HG03378 (cell line): ENCODE results near the gene C17orf114.
A peak's percentile ranks its signal among the peaks of the same experiment; 100 is the strongest.

ENCODE experiments used
- ATAC-seq: cut with Tn5 transposase; IDR thresholded peaks from one replicate; pipeline ENCODE4 v1.9.1; 2021; ENCODE audit warnings: mild to moderate bottlenecking, moderate library complexity; ENCODE audit not compliant: unreplicated experiment

The C17orf114 gene

GRCh38 chr17:4823373-4824089 is 21.4 kb upstream of the C17orf114 start:
- ATAC-seq = no peak

DNA sequence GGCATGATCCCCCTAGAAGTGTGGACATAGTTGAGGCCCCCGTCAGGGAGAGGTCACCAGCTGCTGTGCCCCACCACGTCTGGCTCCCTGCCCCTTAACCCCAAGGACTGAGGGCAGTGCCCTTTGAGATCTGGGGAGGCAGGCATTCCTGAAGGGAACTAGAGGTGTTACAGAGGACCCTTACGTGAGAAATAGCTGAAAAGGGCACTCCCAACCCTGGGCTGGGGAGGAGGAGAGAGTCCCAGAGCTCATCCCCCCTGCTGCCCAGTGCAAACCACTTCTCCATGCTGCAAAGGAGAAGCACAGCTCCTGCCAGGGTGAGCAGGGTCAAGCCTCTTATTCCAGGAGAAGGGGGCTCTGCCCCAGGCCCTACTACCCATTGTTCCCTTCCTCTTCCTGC is 20.7 kb upstream of the C17orf114 start:
- ATAC-seq = no peak

DNA sequence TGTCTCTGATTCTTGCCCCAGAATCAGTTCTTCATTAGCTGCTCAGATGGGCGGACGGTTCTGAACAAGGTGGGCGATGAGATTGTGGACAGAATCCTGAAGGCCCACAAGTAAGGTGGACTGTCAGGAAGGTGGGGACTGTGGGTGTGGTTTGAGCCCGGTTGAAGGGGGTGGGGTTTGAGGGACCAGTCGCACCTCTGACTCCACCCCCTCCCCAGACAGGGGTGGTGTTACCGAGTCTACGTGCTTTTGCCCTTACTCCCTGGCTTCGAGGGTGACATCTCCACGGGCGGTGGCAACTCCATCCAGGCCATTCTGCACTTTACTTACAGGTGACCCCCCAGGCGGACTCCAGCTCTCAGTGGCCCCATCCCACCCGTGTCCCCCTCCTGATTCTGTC is 16.1 kb upstream of the C17orf114 start:
- no peak for ATAC-seq

- no peak for ATAC-seq
Measured at GRCh38 chr17:4816826-4817225, 14.7 kb upstream of the C17orf114 start.

DNA sequence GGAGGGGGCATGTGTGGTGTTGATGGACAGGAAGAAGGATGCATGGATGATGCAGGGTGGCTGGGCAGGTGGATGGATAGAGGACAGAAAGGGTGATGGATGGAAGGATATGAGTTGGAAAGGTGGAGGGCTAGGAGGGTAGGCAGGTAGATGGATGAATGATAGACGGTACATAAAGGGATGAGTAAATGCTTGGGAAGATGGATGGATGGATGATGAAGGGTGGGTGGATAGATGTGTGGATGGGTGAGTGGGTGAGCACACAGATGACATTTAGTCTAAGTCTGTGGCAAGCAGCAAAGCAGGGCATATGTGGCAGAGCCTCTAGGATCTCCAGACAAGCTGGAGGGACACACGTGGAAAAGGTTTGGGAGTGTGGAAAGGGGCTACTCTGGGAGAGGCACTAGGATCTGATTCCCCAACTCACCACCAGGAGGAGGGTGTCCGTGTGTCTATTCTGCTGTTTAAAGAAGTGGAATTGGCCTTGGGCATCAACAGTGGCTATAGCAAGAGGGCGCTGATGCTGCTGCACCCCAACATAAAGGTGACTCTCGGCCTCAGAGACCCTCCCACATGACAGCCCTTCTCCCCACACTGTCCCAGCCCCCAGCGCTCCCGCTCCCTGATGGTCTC is 13.0 kb upstream of the C17orf114 start:
- no peak for ATAC-seq

GRCh38 chr17:4812690-4813089 is 10.6 kb upstream of the C17orf114 start:
- ATAC-seq = no peak

- ATAC-seq = no peak
Measured at GRCh38 chr17:4811471-4811870, 9.3 kb upstream of the C17orf114 start.

- ATAC-seq = no peak
Measured at GRCh38 chr17:4810696-4811290, 8.7 kb upstream of the C17orf114 start.

GRCh38 chr17:4808378-4808767 is 6.2 kb upstream of the C17orf114 start:
- no peak for ATAC-seq

DNA sequence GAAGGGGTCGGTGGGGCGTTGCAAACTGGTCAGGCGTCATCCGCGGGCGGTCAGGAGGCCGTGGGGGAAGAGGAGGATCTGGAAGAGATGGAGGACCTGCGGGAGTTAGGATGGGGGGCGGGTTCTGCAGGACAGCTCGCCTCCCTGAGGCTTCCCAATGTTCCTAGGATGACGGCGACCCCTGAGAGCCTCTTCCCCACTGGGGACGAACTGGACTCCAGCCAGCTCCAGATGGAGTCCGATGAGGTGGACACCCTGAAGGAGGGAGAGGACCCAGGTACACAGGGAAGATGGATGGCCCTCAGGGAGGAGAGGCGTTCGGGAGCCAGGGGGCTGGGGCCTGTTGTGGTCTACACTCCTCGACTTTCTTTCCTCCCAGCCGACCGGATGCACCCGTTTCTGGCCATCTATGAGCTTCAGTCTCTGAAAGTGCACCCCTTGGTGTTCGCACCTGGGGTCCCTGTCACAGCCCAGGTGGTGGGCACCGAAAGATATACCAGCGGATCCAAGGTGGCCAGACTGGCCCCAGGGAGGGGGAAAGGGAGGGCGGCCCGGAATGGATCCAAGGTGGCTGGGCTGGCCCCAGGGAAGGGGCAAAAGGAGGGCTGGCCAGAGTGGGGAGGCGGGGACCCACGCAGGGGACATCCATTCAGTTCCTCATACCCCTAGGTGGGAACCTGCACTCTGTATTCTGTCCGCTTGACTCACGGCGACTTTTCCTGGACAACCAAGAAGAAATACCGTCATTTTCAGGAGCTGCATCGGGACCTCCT is 5.7 kb upstream of the C17orf114 start:
- ATAC-seq = no peak

DNA sequence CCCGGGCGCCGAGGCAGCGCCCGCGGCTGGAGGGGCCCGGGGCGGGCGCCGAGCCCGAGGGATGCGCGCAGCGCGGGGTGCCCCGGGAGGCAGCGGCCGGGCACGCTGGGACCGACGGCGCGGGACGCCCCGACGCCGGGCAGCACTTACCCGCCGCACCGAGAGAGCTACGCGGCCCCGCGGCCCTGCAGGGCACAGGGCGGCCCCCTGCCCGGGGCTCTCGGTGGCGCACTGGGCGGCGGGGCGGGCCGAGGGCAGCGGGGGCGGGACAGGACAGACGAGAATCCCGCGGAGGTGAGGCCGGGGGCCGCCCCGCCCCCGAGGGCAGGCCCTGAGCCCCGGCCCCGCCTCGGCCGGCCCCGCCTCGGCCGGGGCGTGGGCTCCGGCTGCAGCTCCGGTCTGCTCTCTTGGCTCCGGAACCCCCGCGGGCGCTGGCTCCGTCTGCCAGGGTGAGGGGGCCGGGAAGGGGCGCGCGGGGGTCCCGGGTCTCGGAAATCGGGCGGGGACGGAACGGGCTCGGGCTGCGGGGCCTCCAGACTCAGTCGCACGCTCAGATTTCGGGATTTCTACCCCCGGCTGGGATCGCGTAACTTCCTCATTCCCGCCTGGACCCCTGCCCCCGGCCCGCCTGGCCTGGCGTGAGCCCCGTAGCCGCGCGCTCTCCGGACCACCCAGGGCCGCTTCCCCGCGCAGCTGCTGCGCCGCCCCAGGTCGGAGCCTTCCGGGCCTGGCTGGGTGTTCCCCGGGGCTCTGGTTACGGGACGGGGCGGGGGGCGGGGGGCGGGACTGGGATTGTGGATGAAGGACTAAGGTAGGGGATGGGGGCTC is 4.9 kb upstream of the C17orf114 start, which contains the start of gene PLD2:
Gene PLD2 (plus strand): TSS at position 376 of the 828 bp plus-strand sequence. CDS start 621 bp downstream, outside the sequence.
- ATAC-seq = no peak

DNA sequence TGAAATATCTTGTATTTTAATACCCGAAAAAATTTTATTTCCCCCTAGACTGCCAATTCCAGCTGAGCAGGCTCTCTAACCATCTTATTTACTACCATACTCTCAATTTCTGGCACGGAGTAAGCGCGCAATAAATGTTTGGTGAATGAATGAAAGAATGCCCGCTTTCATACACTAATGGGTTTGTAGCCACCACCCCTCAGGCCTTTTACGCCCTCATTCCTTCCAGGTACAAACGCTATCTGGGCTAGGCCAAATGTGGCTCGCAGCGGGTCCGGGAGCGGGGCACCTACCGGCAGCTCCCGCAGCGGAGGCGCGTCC is 4.3 kb upstream of the C17orf114 start:
- ATAC-seq = no peak

GRCh38 chr17:4800462-4801196 is 1.5 kb downstream of the C17orf114 start:
- ATAC-seq = no peak

DNA sequence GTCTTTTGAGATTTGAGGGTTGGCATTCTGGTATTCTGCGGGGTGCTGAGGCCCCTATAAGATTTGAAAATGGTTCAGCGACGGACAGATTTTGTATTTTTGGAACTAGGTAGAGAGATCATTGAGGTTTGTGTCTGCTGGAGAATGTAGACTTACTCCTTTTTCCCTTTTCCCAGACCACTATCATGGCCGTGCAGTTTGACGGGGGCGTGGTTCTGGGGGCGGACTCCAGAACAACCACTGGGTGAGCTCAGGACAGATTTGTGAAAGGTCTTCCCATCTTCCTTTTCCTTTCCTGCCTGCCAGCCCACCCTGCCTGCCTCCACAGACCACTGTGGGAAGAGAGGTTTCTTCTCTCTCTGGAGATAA is 5.6 kb downstream of the C17orf114 start:
- ATAC-seq = no peak

- ATAC-seq = no peak
Measured at GRCh38 chr17:4795168-4795567, 7.0 kb downstream of the C17orf114 start.

DNA sequence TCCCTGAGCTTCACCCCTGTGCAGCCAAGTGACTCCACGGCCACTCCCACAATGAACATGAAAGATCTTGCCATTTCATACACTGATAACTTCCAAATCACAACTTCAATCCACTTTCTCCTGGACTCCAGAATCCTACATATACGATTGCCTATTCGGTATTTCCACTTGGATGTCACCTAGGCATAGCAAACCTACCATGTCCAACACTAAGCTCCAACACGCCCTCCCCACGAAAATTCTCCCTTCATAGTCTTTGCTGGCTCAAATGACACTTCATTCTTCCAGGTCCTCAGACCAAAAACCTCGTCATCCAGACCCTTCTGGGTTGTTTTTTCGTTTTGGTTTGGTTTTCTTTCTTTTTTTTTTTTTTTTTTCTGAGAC is 11.4 kb downstream of the C17orf114 start:
- ATAC-seq = no peak

- ATAC-seq = peak; percentile 63
Measured at GRCh38 chr17:4789951-4790704, 12.0 kb downstream of the C17orf114 start.

DNA sequence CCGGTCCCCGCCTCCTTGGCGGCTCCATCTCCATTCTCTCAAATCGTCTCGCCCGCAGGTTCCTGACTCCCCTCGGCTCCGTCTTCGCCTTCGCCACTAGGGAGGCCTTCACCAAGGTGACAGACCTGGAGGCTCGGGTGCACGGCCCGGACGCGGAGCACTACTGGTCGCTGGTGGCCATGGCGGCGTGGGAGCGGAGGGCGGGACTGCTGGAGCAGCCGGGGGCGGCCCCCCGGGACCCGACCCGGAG is 12.5 kb downstream of the C17orf114 start:
- ATAC-seq = no peak

GRCh38 chr17:4788807-4789700 is 13.1 kb downstream of the C17orf114 start, which contains the start of gene GLTPD2:
GLTPD2 (plus strand) TSS chr17:4788964; CDS start chr17:4789012, 48 bp downstream.
- no peak for ATAC-seq
